ENCODE measurements around the gene SUOX.
A peak's percentile ranks its signal among the peaks of the same experiment; 100 is the strongest.

DNA sequence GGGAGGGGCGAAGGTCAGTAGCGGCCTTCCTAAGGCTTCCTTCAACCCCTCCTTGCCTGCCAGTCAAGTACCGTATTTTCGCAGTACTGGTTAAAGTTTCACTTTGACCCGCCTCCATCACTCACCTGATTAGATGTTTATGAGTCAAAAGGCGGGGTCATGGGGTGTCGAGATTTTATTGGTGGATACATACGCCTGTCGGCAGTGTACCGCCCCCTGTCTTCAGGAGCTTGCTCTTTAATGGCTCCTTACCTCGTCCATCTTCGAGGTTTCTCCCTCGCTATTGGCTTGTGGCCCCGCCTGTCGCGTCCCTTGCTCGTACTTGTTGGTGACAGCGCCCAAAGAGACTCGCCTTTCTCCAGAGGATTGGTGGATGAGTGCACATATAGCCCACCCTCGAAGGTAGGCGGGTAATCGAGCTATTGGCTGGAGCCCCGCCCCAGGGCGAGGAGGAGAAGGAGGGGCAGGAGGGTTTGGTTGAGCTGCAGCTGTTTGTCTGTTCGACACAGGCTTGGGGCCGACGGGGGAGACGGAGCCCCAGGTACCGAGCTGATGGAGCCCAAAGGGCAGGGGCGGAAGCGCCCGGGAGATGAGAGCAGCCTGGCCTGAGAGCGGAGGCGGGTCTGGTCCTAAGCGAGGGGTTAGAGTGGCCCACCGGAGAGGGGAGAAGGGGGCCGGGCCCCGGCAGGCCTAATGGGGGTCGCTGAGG is 23.3 kb upstream of the SUOX start, which contains the start of gene RAB5B:
- TF ChIP-seq, protein P1, sequence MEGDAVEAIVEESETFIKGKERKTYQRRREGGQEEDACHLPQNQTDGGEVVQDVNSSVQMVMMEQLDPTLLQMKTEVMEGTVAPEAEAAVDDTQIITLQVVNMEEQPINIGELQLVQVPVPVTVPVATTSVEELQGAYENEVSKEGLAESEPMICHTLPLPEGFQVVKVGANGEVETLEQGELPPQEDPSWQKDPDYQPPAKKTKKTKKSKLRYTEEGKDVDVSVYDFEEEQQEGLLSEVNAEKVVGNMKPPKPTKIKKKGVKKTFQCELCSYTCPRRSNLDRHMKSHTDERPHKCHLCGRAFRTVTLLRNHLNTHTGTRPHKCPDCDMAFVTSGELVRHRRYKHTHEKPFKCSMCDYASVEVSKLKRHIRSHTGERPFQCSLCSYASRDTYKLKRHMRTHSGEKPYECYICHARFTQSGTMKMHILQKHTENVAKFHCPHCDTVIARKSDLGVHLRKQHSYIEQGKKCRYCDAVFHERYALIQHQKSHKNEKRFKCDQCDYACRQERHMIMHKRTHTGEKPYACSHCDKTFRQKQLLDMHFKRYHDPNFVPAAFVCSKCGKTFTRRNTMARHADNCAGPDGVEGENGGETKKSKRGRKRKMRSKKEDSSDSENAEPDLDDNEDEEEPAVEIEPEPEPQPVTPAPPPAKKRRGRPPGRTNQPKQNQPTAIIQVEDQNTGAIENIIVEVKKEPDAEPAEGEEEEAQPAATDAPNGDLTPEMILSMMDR (IDR thresholded peaks at IDR 0.05; ENCODE audit: low read depth, low read length) = no peak
- TF ChIP-seq POLR2A (IDR thresholded peaks at IDR 0.05; ENCODE audit: extremely low read depth, insufficient read length) = peak; percentile 86
